Activated CD8-positive, alpha-beta T cell treated with anti-CD3 and anti-CD28 coated beads for 36 hours (primary cell): ENCODE measurements around the gene CTDP1. TPM values are rescaled to one million over a fixed set of nuclear protein-coding genes. Genes with fewer than 3 reads are reported as not detected.

Experiments used
- ATAC-seq: fragments of 200-7000 bp; cut with Tn5 transposase; one replicate; pipeline ENCODE4 v1.10.0; 2021; ENCODE audit warnings: mild to moderate bottlenecking, moderate library complexity
- CTCF ChIA-PET: fragments of 350-600 bp; sonication (Branson Sonifier 250); formaldehyde crosslinking; loops from one replicate; lab custom pipeline; 2021; ENCODE audit warnings: antibody characterized with exemption; lab: Charles Lee
- POLR2A ChIA-PET: fragments of 350-600 bp; sonication (Branson Sonifier 250); formaldehyde crosslinking; loops from one replicate; lab custom pipeline; 2021; ENCODE audit warnings: antibody characterized with exemption; lab: Charles Lee
- DNase-seq: peaks from one replicate; pipeline ENCODE4 v3.0.0-alpha.2; 2020
- H3K27ac Mint-ChIP-seq: one replicate; pipeline ENCODE4 v1.8.0; 2021; ENCODE audit warnings: mild to moderate bottlenecking, mixed read lengths
- H3K27me3 Mint-ChIP-seq: one replicate; pipeline ENCODE4 v1.8.0; 2021; ENCODE audit warnings: mixed read lengths
- H3K36me3 Mint-ChIP-seq: one replicate; pipeline ENCODE4 v1.8.0; 2021; ENCODE audit warnings: low read depth, mixed read lengths
- H3K4me1 Mint-ChIP-seq: one replicate; pipeline ENCODE4 v1.8.0; 2021; ENCODE audit warnings: low read depth, mixed read lengths
- H3K4me3 Mint-ChIP-seq: one replicate; pipeline ENCODE4 v1.8.0; 2021; ENCODE audit warnings: mild to moderate bottlenecking, moderate library complexity, mixed read lengths
- H3K9me3 Mint-ChIP-seq: one replicate; pipeline ENCODE4 v1.8.0; 2021; ENCODE audit warnings: mixed read lengths
- CTCF ChIP-seq: fragments of 200-600 bp; IDR thresholded peaks from one replicate; pipeline ENCODE4 v1.8.0; 2022; ENCODE audit warnings: antibody characterized with exemption, mild to moderate bottlenecking
- intact Hi-C: fragments of 100-400 bp; cut with micrococcal nuclease; formaldehyde crosslinking; loops from one replicate; pipeline ENCODE4 v1.10.0; 2022
- total RNA-seq, 2 experiments: library from RNA; stranded (reverse); gene quantifications; one replicate each; pipeline ENCODE4 v1.2.3, GENCODE V29; 2021

Gene CTDP1
- 10 to 100 TPM; 54.9 to 55.6 TPM for total RNA-seq

GRCh38 chr18:79679552-79680099, at the start of gene CTDP1:
Gene CTDP1 (plus strand): TSS chr18:79679803. CDS start chr18:79679948, 145 bp downstream.
- ATAC-seq: peak; percentile 56
- intact Hi-C loops: loop anchor here (10.0 kb wide), 1 partner anchor 265 kb away; no protein-coding TSS in a partner anchor

GRCh38 chr18:79630281-79631095, 49.1 kb upstream of the CTDP1 start:
- H3K36me3 Mint-ChIP-seq: no peaks in the 10 kb centered on the region
- peaks cover 9% of the 10 kb centered on the region for H3K4me1 Mint-ChIP-seq
- CTCF ChIA-PET: no interaction called here
- POLR2A ChIA-PET: no interaction called here
- H3K27ac Mint-ChIP-seq: no peak overlapping the region
- DNase-seq (no peak), ATAC-seq (no peak)
- peaks cover 2% of the 10 kb centered on the region for H3K9me3 Mint-ChIP-seq
- H3K4me3 Mint-ChIP-seq: no peak overlapping the region
- intact Hi-C loops: no loop called here
- peaks cover 3% of the 10 kb centered on the region for H3K27me3 Mint-ChIP-seq
- TF ChIP-seq CTCF: no peak

More at GRCh38 chr18:79679552-79680099, at the start of gene CTDP1:
- DNase-seq: peak; percentile 93
- H3K27me3 Mint-ChIP-seq: no peaks in the 10 kb centered on the region
- H3K36me3 Mint-ChIP-seq: peaks cover 66% of the 10 kb centered on the region
- peaks cover 63% of the 10 kb centered on the region for H3K4me1 Mint-ChIP-seq
- H3K27ac Mint-ChIP-seq: peak within 1 kb of the TSS; percentile 99
- CTCF ChIA-PET: interaction anchor here (1.0 to 1.6 kb wide), 2 partner anchors 149 to 301 kb away, joined by 3 to 4 read pairs; no protein-coding TSS in a partner anchor
- H3K9me3 Mint-ChIP-seq: no peaks in the 10 kb centered on the region
- POLR2A ChIA-PET: interaction anchor here (0.9 to 1.5 kb wide), 4 partner anchors 156 to 286 kb away, joined by 3 to 5 read pairs (median 4); no protein-coding TSS in a partner anchor
- no peak for TF ChIP-seq CTCF
- H3K4me3 Mint-ChIP-seq: peak within 1 kb of the TSS; percentile 97

GRCh38 chr18:79631096-79631507, 48.5 kb upstream of the CTDP1 start:
- Mint-ChIP-seq H3K4me3 (no peak overlapping the region), H3K36me3 (no peaks in the 10 kb centered on the region), H3K27me3 (no peaks in the 10 kb centered on the region), H3K4me1 (peaks cover 9% of the 10 kb centered on the region), H3K27ac (no peak overlapping the region), H3K9me3 (peaks cover 2% of the 10 kb centered on the region)
- TF ChIP-seq CTCF: no peak
- intact Hi-C loops: no loop called here
- ChIA-PET POLR2A (no interaction called here), CTCF (no interaction called here)
- ATAC-seq (no peak), DNase-seq (no peak)

GRCh38 chr18:79631761-79632446, 47.7 kb upstream of the CTDP1 start:
- peak; percentile 55 for ATAC-seq
- Mint-ChIP-seq H3K4me3 (no peak overlapping the region), H3K36me3 (no peaks in the 10 kb centered on the region), H3K4me1 (peaks cover 9% of the 10 kb centered on the region), H3K27me3 (peaks cover under 1% of the 10 kb centered on the region), H3K27ac (peak overlapping the region; percentile 47), H3K9me3 (peaks cover 2% of the 10 kb centered on the region)
- ChIA-PET POLR2A (no interaction called here), CTCF (no interaction called here)
- no peak for TF ChIP-seq CTCF
- intact Hi-C loops: no loop called here
- DNase-seq: peak; percentile 18
